Fibroblast of mammary gland (primary cell): Measurements from ENCODE around the gene CFAP97D2.

ENCODE experiments used
- DNase-seq: peaks from one replicate; pipeline ENCODE4 v3.0.0-alpha.2; 2010; ENCODE audit warnings: low read depth
- H3K4me3 ChIP-seq: 2 replicates; pipeline ENCODE4 v1.5.1; 2011; ENCODE audit warnings: low read depth, mild to moderate bottlenecking, low read length, moderate library complexity; ENCODE audit not compliant: control insufficient read depth
- CTCF ChIP-seq: conservative IDR thresholded peaks from 2 replicates; pipeline ENCODE4 v1.5.1; 2011; ENCODE audit warnings: low read depth, low read length, inconsistent platforms; ENCODE audit not compliant: control insufficient read depth, insufficient read depth

CFAP97D2 gene

GRCh38 chr13:114179087-114179658 is at the start of gene CFAP97D2:
Gene CFAP97D2 (plus strand): TSS chr13:114179257. CDS start chr13:114179331, 74 bp downstream.
- no peak for TF ChIP-seq CTCF
- no peak for DNase-seq
- H3K4me3 ChIP-seq, result no peak within 1 kb of the TSS

- no peak for DNase-seq
- TF ChIP-seq CTCF, result no peak
- peak overlapping the region; percentile 86 for H3K4me3 ChIP-seq
Measured at GRCh38 chr13:114129649-114130062, 49.4 kb upstream of the CFAP97D2 start.

- TF ChIP-seq CTCF, result no peak
- no peak for DNase-seq
- H3K4me3 ChIP-seq, result peak overlapping the region; percentile 86
Measured at GRCh38 chr13:114130131-114130836, 48.8 kb upstream of the CFAP97D2 start.

GRCh38 chr13:114130837-114131582 is 48.0 kb upstream of the CFAP97D2 start:
- DNase-seq, result peak; percentile 89
- peak overlapping the region; percentile 86 for H3K4me3 ChIP-seq
- no peak for TF ChIP-seq CTCF

- peak overlapping the region; percentile 86 for H3K4me3 ChIP-seq
- DNase-seq, result no peak
- TF ChIP-seq CTCF, result no peak
Measured at GRCh38 chr13:114131583-114132418, 47.3 kb upstream of the CFAP97D2 start.
